ENCODE data around the gene DEPDC7. TPM values are rescaled to one million over a fixed set of nuclear protein-coding genes. Genes with fewer than 3 reads are reported as not detected.

The DEPDC7 gene
- total RNA-seq, 1 experiment from 2014 or later: 5.6 TPM

GRCh38 chr11:33033493-33033892 is 17.8 kb downstream of the DEPDC7 start:
- H3K27me3 Mint-ChIP-seq (ENCODE audit: low read depth): no peaks in the 10 kb centered on the region
- ChIA-PET POLR2A (no interaction called here), CTCF (interaction anchor here (1.0 kb wide), 1 partner anchor 32 kb away, joined by 4 read pairs; no protein-coding TSS in a partner anchor)
- no peaks in the 10 kb centered on the region for H3K36me3 Mint-ChIP-seq
- H3K9me3 Mint-ChIP-seq: no peaks in the 10 kb centered on the region
- DNase-seq (ENCODE audit: low spot score) (no peak), ATAC-seq (no peak)
- TF ChIP-seq, protein P1, sequence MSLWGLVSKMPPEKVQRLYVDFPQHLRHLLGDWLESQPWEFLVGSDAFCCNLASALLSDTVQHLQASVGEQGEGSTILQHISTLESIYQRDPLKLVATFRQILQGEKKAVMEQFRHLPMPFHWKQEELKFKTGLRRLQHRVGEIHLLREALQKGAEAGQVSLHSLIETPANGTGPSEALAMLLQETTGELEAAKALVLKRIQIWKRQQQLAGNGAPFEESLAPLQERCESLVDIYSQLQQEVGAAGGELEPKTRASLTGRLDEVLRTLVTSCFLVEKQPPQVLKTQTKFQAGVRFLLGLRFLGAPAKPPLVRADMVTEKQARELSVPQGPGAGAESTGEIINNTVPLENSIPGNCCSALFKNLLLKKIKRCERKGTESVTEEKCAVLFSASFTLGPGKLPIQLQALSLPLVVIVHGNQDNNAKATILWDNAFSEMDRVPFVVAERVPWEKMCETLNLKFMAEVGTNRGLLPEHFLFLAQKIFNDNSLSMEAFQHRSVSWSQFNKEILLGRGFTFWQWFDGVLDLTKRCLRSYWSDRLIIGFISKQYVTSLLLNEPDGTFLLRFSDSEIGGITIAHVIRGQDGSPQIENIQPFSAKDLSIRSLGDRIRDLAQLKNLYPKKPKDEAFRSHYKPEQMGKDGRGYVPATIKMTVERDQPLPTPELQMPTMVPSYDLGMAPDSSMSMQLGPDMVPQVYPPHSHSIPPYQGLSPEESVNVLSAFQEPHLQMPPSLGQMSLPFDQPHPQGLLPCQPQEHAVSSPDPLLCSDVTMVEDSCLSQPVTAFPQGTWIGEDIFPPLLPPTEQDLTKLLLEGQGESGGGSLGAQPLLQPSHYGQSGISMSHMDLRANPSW (CRISPR knock-in tag; conservative IDR thresholded peaks at IDR 0.05; ENCODE audit: low read depth): no peak
- TF ChIP-seq ZNF532 (CRISPR knock-in tag; IDR thresholded peaks at IDR 0.05; ENCODE audit: borderline replicate concordance) (no peak), NFATC4 (CRISPR knock-in tag; IDR thresholded peaks at IDR 0.05) (no peak), ZNF138 (CRISPR knock-in tag; conservative IDR thresholded peaks at IDR 0.05) (no peak), GABPB1 (CRISPR knock-in tag; IDR thresholded peaks at IDR 0.05) (no peak), ATF2 (CRISPR knock-in tag; IDR thresholded peaks at IDR 0.05; ENCODE audit: borderline replicate concordance, low read depth) (no peak), ZNF263 (CRISPR knock-in tag; IDR thresholded peaks at IDR 0.05; ENCODE audit: low read depth) (no peak), SP1 (CRISPR knock-in tag; conservative IDR thresholded peaks at IDR 0.05) (no peak), ZNF219 (CRISPR knock-in tag; IDR thresholded peaks at IDR 0.05; ENCODE audit: borderline replicate concordance) (no peak), EMX1 (CRISPR knock-in tag; IDR thresholded peaks at IDR 0.05) (no peak), ZNF232 (CRISPR knock-in tag; IDR thresholded peaks at IDR 0.05) (no peak), ZNF416 (CRISPR knock-in tag; IDR thresholded peaks at IDR 0.05) (no peak), ZSCAN18 (CRISPR knock-in tag; IDR thresholded peaks at IDR 0.05) (no peak)
- TF ChIP-seq, protein P2, sequence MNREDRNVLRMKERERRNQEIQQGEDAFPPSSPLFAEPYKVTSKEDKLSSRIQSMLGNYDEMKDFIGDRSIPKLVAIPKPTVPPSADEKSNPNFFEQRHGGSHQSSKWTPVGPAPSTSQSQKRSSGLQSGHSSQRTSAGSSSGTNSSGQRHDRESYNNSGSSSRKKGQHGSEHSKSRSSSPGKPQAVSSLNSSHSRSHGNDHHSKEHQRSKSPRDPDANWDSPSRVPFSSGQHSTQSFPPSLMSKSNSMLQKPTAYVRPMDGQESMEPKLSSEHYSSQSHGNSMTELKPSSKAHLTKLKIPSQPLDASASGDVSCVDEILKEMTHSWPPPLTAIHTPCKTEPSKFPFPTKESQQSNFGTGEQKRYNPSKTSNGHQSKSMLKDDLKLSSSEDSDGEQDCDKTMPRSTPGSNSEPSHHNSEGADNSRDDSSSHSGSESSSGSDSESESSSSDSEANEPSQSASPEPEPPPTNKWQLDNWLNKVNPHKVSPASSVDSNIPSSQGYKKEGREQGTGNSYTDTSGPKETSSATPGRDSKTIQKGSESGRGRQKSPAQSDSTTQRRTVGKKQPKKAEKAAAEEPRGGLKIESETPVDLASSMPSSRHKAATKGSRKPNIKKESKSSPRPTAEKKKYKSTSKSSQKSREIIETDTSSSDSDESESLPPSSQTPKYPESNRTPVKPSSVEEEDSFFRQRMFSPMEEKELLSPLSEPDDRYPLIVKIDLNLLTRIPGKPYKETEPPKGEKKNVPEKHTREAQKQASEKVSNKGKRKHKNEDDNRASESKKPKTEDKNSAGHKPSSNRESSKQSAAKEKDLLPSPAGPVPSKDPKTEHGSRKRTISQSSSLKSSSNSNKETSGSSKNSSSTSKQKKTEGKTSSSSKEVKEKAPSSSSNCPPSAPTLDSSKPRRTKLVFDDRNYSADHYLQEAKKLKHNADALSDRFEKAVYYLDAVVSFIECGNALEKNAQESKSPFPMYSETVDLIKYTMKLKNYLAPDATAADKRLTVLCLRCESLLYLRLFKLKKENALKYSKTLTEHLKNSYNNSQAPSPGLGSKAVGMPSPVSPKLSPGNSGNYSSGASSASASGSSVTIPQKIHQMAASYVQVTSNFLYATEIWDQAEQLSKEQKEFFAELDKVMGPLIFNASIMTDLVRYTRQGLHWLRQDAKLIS (CRISPR knock-in tag; IDR thresholded peaks at IDR 0.05; ENCODE audit: borderline replicate concordance): no peak
- no peak overlapping the region for H3K4me3 Mint-ChIP-seq
- H3K27ac Mint-ChIP-seq: no peak overlapping the region
- no peaks in the 10 kb centered on the region for H3K4me1 Mint-ChIP-seq

Measured in WTC11 (cell line).